ENCODE data around the gene CEACAM18.
"Not testable (repeated sequence)": the region's sequence is repeated elsewhere in the genome, so short reads cannot be mapped to it uniquely, and the experiment has no call there.

CEACAM18 gene

GRCh38 chr19:51478381-51479234 lies at the start of gene CEACAM18:
Gene CEACAM18 (plus strand): TSS chr19:51478539.
- no peak for DNase-seq

- DNase-seq: no peak
Observed at GRCh38 chr19:51430221-51430620, 48.1 kb upstream of the CEACAM18 start.

GRCh38 chr19:51431124-51431523 lies 47.2 kb upstream of the CEACAM18 start:
- DNase-seq: no peak

GRCh38 chr19:51433043-51433442 lies 45.3 kb upstream of the CEACAM18 start:
- no peak for DNase-seq

- DNase-seq: no peak
Observed at GRCh38 chr19:51434456-51434855, 43.9 kb upstream of the CEACAM18 start.

GRCh38 chr19:51439021-51439465 lies 39.3 kb upstream of the CEACAM18 start:
- no peak for DNase-seq

- DNase-seq: no peak
Observed at GRCh38 chr19:51440052-51440451, 38.3 kb upstream of the CEACAM18 start.

GRCh38 chr19:51440846-51441409 lies 37.4 kb upstream of the CEACAM18 start:
- no peak for DNase-seq

- DNase-seq: no peak
Observed at GRCh38 chr19:51441410-51442390, 36.6 kb upstream of the CEACAM18 start.

- DNase-seq: not testable (repeated sequence)
Observed at GRCh38 chr19:51447510-51447909, 30.8 kb upstream of the CEACAM18 start.

GRCh38 chr19:51448011-51448410 lies 30.3 kb upstream of the CEACAM18 start:
- DNase-seq: no peak

- DNase-seq: no peak
Observed at GRCh38 chr19:51448411-51449016, 29.8 kb upstream of the CEACAM18 start.

- DNase-seq: no peak
Observed at GRCh38 chr19:51450730-51451307, 27.5 kb upstream of the CEACAM18 start.

- no peak for DNase-seq
Observed at GRCh38 chr19:51456541-51457290, 21.6 kb upstream of the CEACAM18 start.

- no peak for DNase-seq
Observed at GRCh38 chr19:51457351-51458013, 20.9 kb upstream of the CEACAM18 start.

- DNase-seq: no peak
Observed at GRCh38 chr19:51458051-51458645, 20.2 kb upstream of the CEACAM18 start, which contains the start of gene SIGLEC8. Gene SIGLEC8 (minus strand): TSS chr19:51458454. CDS start chr19:51458387, 67 bp downstream.

GRCh38 chr19:51458899-51459505 lies 19.3 kb upstream of the CEACAM18 start:
- no peak for DNase-seq

- DNase-seq: no peak
Observed at GRCh38 chr19:51460164-51460992, 18.0 kb upstream of the CEACAM18 start.

GRCh38 chr19:51461723-51462161 lies 16.6 kb upstream of the CEACAM18 start:
- DNase-seq: no peak

All from NCI-H345 (cell line).